ENCODE results near the gene ALDH3B1.

The ALDH3B1 gene

GRCh38 chr11:68071281-68072048 lies 61.3 kb downstream of the ALDH3B1 start:
- DNase-seq (ENCODE audit: low read depth in 2 of 2), result no peak

- no peak for DNase-seq (ENCODE audit: low read depth in 2 of 2)
These were observed 64.6 kb downstream of the ALDH3B1 start for GRCh38 chr11:68074584-68075352.

GRCh38 chr11:68076371-68077042 lies 66.4 kb downstream of the ALDH3B1 start:
- DNase-seq (ENCODE audit: low read depth in 2 of 2), result no peak

GRCh38 chr11:68077617-68078582 lies 67.8 kb downstream of the ALDH3B1 start:
- DNase-seq (ENCODE audit: low read depth in 2 of 2), result no peak
